Body of pancreas (tissue), 4 donors: Measurements from ENCODE around the gene SPINK5.

Source experiments
- POLR2A ChIP-seq, 3 donors: fragments of 450-650 bp; IDR thresholded peaks; one replicate each; pipeline ENCODE4 v1.6.1; 2016; ENCODE audit warnings: antibody characterized with exemption in 3 of 3, mild to moderate bottlenecking in 2 of 3
- TF ChIP-seq, protein P1 (sequence below), 7 experiments: fragments of 450-650 bp in 4 of 7; fragments of 200-600 bp in 3 of 7; sonication (generic) in 3 of 7; IDR thresholded peaks; one replicate each; pipeline ENCODE4 v1.5.1; 2016 to 2019; ENCODE audit warnings: antibody characterized with exemption in 7 of 7

DNA sequence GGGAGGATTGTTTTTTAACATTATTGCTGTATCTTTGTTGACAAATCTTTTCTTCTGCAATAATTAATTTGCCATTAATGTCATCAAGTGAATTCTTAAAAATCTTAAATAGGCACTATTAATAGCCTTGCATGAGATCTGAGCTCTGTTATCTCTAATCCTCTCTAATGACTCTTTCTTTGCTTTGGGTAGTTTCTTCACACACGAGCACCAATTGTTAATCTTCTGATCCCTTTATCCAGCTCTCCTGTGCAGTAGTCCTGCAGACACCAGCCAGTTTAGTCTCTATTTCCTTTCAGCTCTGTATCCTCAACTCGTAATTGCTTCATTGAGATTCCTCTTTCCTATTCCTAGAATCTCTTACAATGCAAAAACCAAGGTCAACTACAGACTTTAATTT lies 112.7 kb downstream of the SPINK5 start:
- TF ChIP-seq, protein P1, sequence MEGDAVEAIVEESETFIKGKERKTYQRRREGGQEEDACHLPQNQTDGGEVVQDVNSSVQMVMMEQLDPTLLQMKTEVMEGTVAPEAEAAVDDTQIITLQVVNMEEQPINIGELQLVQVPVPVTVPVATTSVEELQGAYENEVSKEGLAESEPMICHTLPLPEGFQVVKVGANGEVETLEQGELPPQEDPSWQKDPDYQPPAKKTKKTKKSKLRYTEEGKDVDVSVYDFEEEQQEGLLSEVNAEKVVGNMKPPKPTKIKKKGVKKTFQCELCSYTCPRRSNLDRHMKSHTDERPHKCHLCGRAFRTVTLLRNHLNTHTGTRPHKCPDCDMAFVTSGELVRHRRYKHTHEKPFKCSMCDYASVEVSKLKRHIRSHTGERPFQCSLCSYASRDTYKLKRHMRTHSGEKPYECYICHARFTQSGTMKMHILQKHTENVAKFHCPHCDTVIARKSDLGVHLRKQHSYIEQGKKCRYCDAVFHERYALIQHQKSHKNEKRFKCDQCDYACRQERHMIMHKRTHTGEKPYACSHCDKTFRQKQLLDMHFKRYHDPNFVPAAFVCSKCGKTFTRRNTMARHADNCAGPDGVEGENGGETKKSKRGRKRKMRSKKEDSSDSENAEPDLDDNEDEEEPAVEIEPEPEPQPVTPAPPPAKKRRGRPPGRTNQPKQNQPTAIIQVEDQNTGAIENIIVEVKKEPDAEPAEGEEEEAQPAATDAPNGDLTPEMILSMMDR (IDR thresholded peaks at IDR 0.05), result no peak
- no peak for TF ChIP-seq POLR2A (IDR thresholded peaks at IDR 0.05)
